ENCODE data around the gene NCOA7. TPM values are rescaled to one million over a fixed set of nuclear protein-coding genes. Genes with fewer than 3 reads are reported as not detected.

Gene NCOA7
- total RNA-seq, 1 experiment from 2014 or later = 9.4 TPM

DNA sequence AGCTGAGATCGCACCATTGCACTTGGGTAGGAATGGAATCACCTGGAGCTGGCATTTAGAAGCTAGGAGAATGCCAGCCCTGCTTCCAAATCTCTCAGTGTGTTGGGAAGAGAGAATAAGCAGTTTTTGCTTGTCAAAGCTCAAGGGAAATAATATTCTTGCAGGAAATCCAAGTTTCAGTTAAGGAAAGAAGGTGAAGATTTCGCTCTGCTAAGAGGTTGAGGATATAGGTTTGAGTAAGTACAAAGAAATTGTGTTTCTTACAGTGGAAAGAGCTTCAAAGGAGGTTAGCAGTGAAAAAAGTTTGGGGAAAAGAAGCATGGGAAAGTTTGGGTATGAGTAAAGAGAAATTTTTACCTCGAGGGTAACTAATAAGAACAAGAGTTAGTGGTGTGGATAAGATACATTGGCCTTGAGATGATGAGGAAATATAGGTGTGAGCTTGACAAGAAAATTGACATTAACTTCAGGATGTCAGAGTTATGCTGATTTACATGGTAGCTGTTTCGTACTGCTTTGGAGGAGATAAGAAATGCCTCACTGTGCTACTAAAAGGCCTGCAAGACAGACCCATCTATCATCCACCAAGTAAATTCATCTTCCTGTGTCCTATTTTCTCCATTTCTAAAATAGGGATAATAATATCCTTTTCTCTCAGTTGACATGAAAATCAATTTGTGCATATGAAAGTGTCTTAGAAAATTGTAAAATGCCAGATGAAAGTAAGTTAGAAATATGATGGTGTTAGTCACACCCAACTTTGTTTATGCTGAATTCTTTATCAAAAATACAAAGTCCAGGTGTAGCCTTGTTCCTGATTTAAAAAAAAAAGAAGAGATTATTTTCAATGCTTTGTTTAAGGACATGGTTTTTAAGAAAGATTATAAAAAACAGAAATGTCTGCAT is 153.0 kb downstream of the NCOA7 start:
- TF ChIP-seq, protein P1, sequence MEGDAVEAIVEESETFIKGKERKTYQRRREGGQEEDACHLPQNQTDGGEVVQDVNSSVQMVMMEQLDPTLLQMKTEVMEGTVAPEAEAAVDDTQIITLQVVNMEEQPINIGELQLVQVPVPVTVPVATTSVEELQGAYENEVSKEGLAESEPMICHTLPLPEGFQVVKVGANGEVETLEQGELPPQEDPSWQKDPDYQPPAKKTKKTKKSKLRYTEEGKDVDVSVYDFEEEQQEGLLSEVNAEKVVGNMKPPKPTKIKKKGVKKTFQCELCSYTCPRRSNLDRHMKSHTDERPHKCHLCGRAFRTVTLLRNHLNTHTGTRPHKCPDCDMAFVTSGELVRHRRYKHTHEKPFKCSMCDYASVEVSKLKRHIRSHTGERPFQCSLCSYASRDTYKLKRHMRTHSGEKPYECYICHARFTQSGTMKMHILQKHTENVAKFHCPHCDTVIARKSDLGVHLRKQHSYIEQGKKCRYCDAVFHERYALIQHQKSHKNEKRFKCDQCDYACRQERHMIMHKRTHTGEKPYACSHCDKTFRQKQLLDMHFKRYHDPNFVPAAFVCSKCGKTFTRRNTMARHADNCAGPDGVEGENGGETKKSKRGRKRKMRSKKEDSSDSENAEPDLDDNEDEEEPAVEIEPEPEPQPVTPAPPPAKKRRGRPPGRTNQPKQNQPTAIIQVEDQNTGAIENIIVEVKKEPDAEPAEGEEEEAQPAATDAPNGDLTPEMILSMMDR (conservative IDR thresholded peaks at IDR 0.05) = no peak
- Histone ChIP-seq H3K56ac (ENCODE audit: insufficient read length, low read depth, low read length) (no peak overlapping the region), H4K91ac (ENCODE audit: insufficient read length, low read depth, low read length) (no peak overlapping the region), H3K23me2 (ENCODE audit: insufficient read length, low read depth, low read length, poor library complexity, severe bottlenecking) (no peaks in the 10 kb centered on the region), H2AK5ac (ENCODE audit: insufficient read length, low read length) (no peak overlapping the region), H2BK20ac (ENCODE audit: low read depth, low read length, poor library complexity, severe bottlenecking) (no peak overlapping the region), H3K9me3 (ENCODE audit: control insufficient read depth, low read depth, low read length) (no peaks in the 10 kb centered on the region), H3K79me1 (ENCODE audit: insufficient read depth, low read depth, low read length, poor library complexity, severe bottlenecking) (no peaks in the 10 kb centered on the region), H3K27me3 (ENCODE audit: insufficient read depth, low read length) (no peaks in the 10 kb centered on the region), H4K8ac (replicated peaks; ENCODE audit: insufficient read length, low read depth, low read length) (no peak overlapping the region), H3K18ac (ENCODE audit: insufficient read length, low read depth, low read length) (no peak overlapping the region), H3K27ac (ENCODE audit: insufficient read length, low read depth, low read length) (no peak overlapping the region), H2BK12ac (ENCODE audit: insufficient read length, low read depth, low read length) (no peak overlapping the region), H3K4me1 (ENCODE audit: insufficient read depth, low read length) (no peaks in the 10 kb centered on the region), H4K5ac (ENCODE audit: insufficient read length, low read depth, low read length) (no peak overlapping the region), H3K14ac (ENCODE audit: insufficient read depth, low read length) (no peak overlapping the region), H4K20me1 (ENCODE audit: control insufficient read depth, insufficient read depth, insufficient read length) (no peaks in the 10 kb centered on the region), H2BK120ac (ENCODE audit: low read depth, low read length, poor library complexity, severe bottlenecking) (no peak overlapping the region), H3K79me2 (ENCODE audit: insufficient read depth, low read length) (no peaks in the 10 kb centered on the region), H3K23ac (ENCODE audit: insufficient read length, low read depth, low read length) (no peak overlapping the region), H2BK5ac (ENCODE audit: insufficient read length, low read length) (no peak overlapping the region), H3K9ac (ENCODE audit: extremely low read depth, insufficient read length, low read length) (no peak overlapping the region), H3T11ph (ENCODE audit: low read length) (no peak overlapping the region), H3K4me2 (ENCODE audit: insufficient read depth, insufficient read length, low read length) (no peak overlapping the region), H3K4ac (ENCODE audit: low read depth, low read length) (no peak overlapping the region), H2AFZ (ENCODE audit: low read length) (no peak overlapping the region), H2BK15ac (ENCODE audit: low read depth, low read length) (no peak overlapping the region)
- H3K4me1 Mint-ChIP-seq = no peaks in the 10 kb centered on the region
- no peak for DNase-seq
- no peaks in the 10 kb centered on the region for H3K9me3 Mint-ChIP-seq
- H3K27me3 Mint-ChIP-seq (ENCODE audit: low read depth) = peaks cover 4% of the 10 kb centered on the region
- no peak overlapping the region for H3K27ac Mint-ChIP-seq
- no peak overlapping the region for H3K4me3 Mint-ChIP-seq
- no peaks in the 10 kb centered on the region for H3K36me3 Mint-ChIP-seq (ENCODE audit: insufficient read depth in 1 of 3, low read depth in 3 of 3)
- no CpG with 5 or more reads among the region's 4 CpGs for WGBS (ENCODE audit: extremely low coverage, insufficient read length, low lambda C conversion rate)
